Duodenal mucosa (tissue), 2 donors: ENCODE results near the gene HOGA1.

ENCODE experiments used
- H3K27ac ChIP-seq: one replicate; pipeline ENCODE4 v1.7.0; 2013; ENCODE audit warnings: low read depth, low read length
- H3K27me3 ChIP-seq, 2 donors: one replicate each; pipeline ENCODE4 v1.7.0; 2013; ENCODE audit warnings: low read length in 2 of 2, control low read depth in 1 of 2; ENCODE audit not compliant: insufficient read depth in 2 of 2, control insufficient read depth in 1 of 2
- H3K36me3 ChIP-seq, 2 donors: one replicate each; pipeline ENCODE4 v1.7.0; 2013; ENCODE audit warnings: low read length in 2 of 2, control low read depth in 1 of 2; ENCODE audit not compliant: insufficient read depth in 2 of 2, control insufficient read depth in 1 of 2
- H3K4me1 ChIP-seq, 2 donors: one replicate each; pipeline ENCODE4 v1.7.0; 2013; ENCODE audit warnings: low read length in 2 of 2, control low read depth in 1 of 2; ENCODE audit not compliant: insufficient read depth in 2 of 2, control insufficient read depth in 1 of 2
- H3K4me3 ChIP-seq, 2 donors: one replicate each; pipeline ENCODE4 v1.7.0; 2013; ENCODE audit warnings: low read length in 2 of 2, low read depth in 1 of 2
- H3K9ac ChIP-seq, 2 donors: one replicate each; pipeline ENCODE4 v1.7.0; 2013; ENCODE audit warnings: low read length in 2 of 2, low read depth in 1 of 2
- H3K9me3 ChIP-seq, 2 donors: one replicate each; pipeline ENCODE4 v1.7.0; 2013; ENCODE audit warnings: low read length in 2 of 2, control low read depth in 1 of 2; ENCODE audit not compliant: control insufficient read depth in 1 of 2

HOGA1 gene

GRCh38 chr10:97584060-97584797, at the start of gene HOGA1:
Gene HOGA1 (plus strand): TSS chr10:97584389. CDS start chr10:97584704, 315 bp downstream.
- Histone ChIP-seq H3K9ac (no peak within 1 kb of the TSS), H3K4me3 (no peak within 1 kb of the TSS), H3K27ac (peak within 1 kb of the TSS; percentile 44), H3K27me3 (no peaks in the 10 kb centered on the region), H3K9me3 (no peaks in the 10 kb centered on the region), H3K36me3 (no peaks in the 10 kb centered on the region), H3K4me1 (no peaks in the 10 kb centered on the region)

DNA sequence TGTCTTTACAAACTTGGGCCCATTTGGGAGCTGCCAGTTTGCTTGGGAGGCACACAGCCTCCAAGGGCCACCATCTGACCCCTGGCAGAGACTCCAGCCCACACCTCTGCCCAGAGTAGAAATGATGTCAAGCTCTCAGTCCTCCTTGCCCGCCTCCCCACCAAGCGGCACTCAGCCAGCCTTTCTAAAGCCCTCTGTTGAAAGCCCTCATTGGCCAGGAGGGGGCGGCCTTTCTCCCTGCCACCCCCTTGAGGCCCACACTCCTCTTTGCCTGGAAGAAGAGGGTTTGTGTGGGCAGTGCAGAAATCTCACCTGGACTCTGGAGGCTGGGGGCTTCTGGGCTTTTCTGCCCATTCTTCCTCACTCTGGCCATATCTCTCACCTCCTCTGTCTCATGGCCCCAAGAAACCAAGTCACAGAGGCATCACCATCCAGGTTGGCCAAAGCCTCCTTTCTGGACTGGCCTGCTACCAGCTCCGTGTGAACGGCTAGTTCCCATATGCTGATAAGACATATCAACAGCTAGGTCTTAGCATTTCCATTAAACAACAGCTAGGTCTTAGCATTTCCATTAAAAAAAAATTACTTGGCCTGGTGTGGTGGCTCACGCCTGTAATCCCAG, 49.3 kb upstream of the HOGA1 start:
- H3K27ac ChIP-seq, result no peak overlapping the region
- H3K9me3 ChIP-seq, result no peaks in the 10 kb centered on the region
- H3K9ac ChIP-seq, result no peak overlapping the region
- no peaks in the 10 kb centered on the region for H3K27me3 ChIP-seq
- H3K4me3 ChIP-seq, result no peak overlapping the region
- no peaks in the 10 kb centered on the region for H3K36me3 ChIP-seq
- no peaks in the 10 kb centered on the region for H3K4me1 ChIP-seq

- Histone ChIP-seq H3K4me1 (peaks cover 1 to 4% of the 10 kb centered on the region in 2 donors), H3K9ac (no peak overlapping the region), H3K36me3 (no peaks in the 10 kb centered on the region), H3K4me3 (no peak overlapping the region), H3K27me3 (no peaks in the 10 kb centered on the region), H3K9me3 (no peaks in the 10 kb centered on the region), H3K27ac (no peak overlapping the region)
These were observed 46.9 kb upstream of the HOGA1 start for GRCh38 chr10:97537186-97537869.

DNA sequence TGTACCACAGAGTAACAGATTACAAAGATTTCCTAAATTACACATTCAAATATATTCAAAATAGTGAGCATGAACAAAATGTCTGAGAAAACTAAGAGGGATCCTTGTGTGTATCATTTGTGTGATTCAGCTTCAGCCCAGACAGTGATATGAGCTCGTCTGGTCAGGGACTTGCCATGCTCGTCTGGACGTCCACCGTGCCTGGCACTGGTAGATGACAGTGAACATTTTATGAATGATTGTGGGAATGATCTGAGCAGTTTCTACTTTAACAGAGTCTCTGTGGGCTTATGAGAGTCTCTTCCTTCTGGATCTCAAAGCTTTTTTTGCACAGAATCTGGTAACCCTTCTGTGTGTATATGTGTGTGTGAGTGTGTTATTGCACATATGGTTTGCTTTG, 45.8 kb upstream of the HOGA1 start:
- Histone ChIP-seq H3K9me3 (no peaks in the 10 kb centered on the region), H3K27ac (no peak overlapping the region), H3K36me3 (no peaks in the 10 kb centered on the region), H3K27me3 (no peaks in the 10 kb centered on the region), H3K4me1 (peaks cover 11 to 12% of the 10 kb centered on the region in 2 donors), H3K9ac (no peak overlapping the region), H3K4me3 (no peak overlapping the region)

DNA sequence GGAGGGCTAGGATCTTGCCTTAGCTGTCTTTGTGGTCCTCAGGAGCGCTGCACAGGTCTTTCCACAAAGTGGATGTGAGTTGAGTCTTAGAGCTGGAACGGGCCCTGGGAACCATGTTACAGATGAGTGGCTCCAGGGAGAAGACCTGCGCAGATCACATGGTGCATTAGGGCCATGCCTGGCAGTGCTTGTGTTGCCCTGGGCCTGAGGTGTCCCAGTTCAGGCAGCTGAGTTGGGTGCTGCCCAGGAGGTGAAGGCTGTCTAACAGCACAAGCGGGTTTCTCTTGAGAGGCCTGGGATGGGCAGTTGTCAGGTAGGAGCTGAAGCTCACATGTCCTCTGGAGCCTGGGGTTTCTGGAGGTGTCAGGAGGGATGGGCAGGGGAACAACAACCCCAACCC, 45.4 kb upstream of the HOGA1 start:
- Histone ChIP-seq H3K27me3 (no peaks in the 10 kb centered on the region), H3K9ac (no peak overlapping the region)

GRCh38 chr10:97539523-97540200, 44.5 kb upstream of the HOGA1 start:
- no peaks in the 10 kb centered on the region for H3K9me3 ChIP-seq
- no peak overlapping the region for H3K4me3 ChIP-seq
- H3K4me1 ChIP-seq, result peaks cover 11 to 14% of the 10 kb centered on the region in 2 donors
- H3K27ac ChIP-seq, result no peak overlapping the region
- no peaks in the 10 kb centered on the region for H3K27me3 ChIP-seq
- no peak overlapping the region for H3K9ac ChIP-seq
- no peaks in the 10 kb centered on the region for H3K36me3 ChIP-seq

More for the DNA sequence above, 45.4 kb upstream of the HOGA1 start:
- Histone ChIP-seq H3K36me3 (no peaks in the 10 kb centered on the region), H3K4me3 (no peak overlapping the region), H3K4me1 (peaks cover 11 to 14% of the 10 kb centered on the region in 2 donors), H3K9me3 (no peaks in the 10 kb centered on the region), H3K27ac (no peak overlapping the region)

DNA sequence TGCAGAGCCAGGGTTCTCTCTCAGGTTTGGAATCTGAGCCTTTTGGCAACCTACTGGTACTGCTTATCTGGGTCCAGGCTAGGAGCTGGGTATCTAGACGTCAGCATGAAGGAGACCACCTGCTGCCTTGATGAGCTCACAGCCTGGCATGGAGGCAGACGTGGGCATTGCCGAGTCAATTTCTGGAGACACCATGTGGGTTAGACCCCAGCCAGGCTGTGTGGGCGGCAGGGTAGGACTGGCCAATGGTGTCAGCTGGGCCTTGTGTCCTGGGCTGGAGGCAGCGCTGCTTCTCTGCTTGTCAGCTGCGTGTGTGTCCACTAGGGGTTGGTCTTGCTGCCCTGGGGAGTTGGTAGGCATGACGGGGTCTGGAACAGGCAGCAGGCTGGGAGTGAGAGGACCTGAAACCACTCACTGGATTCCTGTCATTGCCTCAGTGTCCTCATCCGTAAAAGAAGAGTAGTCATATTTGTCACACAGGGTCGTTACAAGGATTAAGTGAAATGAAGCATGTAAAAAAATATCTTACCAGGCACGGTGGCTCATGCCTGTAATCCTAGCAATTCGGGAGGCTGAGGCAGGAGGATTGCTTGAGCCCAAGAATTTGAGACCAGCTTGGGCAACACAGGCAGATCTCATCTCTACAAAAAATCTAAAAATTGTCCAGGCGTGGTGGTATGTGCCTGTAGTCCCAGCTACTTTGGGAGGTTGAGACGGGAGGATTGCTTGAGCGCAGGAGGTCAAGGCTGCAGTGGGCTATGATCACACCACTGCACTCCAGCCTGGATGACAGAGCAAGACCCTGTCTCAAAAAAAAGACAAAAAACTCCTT, 43.3 kb upstream of the HOGA1 start:
- H3K9ac ChIP-seq, result no peak overlapping the region
- no peaks in the 10 kb centered on the region for H3K9me3 ChIP-seq
- no peak overlapping the region for H3K4me3 ChIP-seq
- peaks cover 11 to 14% of the 10 kb centered on the region in 2 donors for H3K4me1 ChIP-seq
- H3K36me3 ChIP-seq, result no peaks in the 10 kb centered on the region
- H3K27ac ChIP-seq, result no peak overlapping the region
- H3K27me3 ChIP-seq, result no peaks in the 10 kb centered on the region

- peak overlapping the region; percentile 81 for H3K27ac ChIP-seq
- H3K4me3 ChIP-seq, result no peak overlapping the region
- H3K9ac ChIP-seq, result no peak overlapping the region
- no peaks in the 10 kb centered on the region for H3K9me3 ChIP-seq
- H3K4me1 ChIP-seq, result peaks cover 11 to 14% of the 10 kb centered on the region in 2 donors
- no peaks in the 10 kb centered on the region for H3K27me3 ChIP-seq
- H3K36me3 ChIP-seq, result no peaks in the 10 kb centered on the region
These were observed 41.8 kb upstream of the HOGA1 start for GRCh38 chr10:97542169-97543024.

DNA sequence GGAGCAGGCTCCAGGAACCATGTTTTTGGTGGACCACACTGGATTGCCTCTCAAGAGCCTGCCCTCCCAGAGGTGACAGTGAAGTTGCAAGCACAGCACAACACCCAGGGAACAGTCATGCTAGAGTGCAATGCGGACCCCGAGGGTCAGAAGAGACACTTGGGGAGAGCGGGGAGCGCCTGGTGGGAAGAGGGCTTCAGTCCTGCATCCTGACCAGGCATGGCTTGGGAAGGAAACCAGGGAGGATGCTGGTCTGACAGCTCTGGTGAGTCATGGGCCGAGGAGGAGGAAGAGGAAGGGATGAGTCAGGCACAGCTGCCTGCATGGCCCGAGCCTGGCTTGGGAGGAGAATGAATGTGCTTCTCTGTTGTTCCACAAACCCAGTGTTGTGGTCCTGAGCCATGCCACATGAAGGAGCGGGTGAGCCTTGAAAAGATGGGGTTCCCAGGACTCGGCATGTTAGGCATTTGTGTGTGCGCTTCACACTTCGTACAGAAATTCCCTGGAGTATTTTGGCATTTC, 41.1 kb upstream of the HOGA1 start:
- no peak overlapping the region for H3K9ac ChIP-seq
- H3K36me3 ChIP-seq, result no peaks in the 10 kb centered on the region
- H3K27ac ChIP-seq, result peak overlapping the region; percentile 81
- H3K4me3 ChIP-seq, result no peak overlapping the region
- H3K27me3 ChIP-seq, result no peaks in the 10 kb centered on the region
- no peaks in the 10 kb centered on the region for H3K9me3 ChIP-seq
- H3K4me1 ChIP-seq, result peaks cover 11 to 14% of the 10 kb centered on the region in 2 donors
